ENCODE results near the gene SCN11A. TPM values are rescaled to one million over a fixed set of nuclear protein-coding genes. Genes with fewer than 3 reads are reported as not detected.

The SCN11A gene
- total RNA-seq: not detected in 2 replicates

DNA sequence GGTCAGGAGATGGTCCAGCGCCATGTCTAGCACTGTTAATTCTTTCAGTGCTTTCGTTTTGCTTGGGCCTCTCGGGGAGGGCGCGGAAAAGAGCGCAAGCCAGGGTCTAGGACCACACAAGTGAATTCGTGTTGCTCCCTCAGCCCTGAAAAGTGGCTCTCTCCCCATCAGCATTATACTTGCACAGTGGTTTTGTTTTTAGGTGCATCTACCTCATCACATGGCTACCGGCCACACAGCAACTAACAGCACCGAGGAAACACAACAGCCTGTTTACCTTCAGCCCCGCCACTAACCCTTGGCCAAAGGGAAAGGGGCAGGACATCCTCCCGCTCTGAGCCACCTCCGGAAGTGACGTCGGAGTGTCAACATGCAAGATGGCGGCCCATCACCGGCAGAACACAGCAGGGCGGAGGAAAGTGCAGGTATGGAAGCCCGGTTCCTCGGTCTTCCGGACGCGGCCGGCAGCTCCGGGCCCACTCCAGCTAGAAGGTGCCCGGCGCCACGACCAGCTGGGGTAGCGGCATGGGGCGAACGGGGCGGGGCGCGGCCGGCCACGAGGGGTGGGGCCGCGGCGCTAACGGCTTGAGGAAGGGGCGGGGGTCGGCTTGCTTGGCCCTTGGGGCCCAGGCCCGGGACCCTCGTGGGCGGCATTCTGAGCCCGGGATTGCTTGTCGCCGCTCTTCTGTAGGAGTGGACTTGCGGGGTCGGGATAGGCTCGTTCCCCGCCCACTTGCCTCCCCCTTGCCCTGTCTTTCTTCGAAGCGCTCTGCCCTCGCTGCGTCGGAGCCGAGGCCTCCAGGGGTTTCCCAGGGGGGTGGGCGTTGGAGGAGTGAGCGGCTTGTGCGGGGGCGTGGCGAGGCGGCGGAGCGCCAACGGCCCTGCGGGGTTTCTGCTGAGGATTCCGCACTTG, at the start of gene SCN11A, which contains the start of gene WDR48:
Gene SCN11A, minus strand, starts transcription at position 296 of the 913 bp plus-strand sequence. CDS start 101,582 bp downstream, outside the sequence.
Gene WDR48, plus strand, starts transcription at position 368 of the 913 bp plus-strand sequence. Its CDS starts 10 bp downstream, at position 378.

Other genes with a start within 250 kb of the SCN11A start
- gene SCN10A, start 235.7 kb downstream of the SCN11A start, total RNA-seq: not detected in 2 replicates
- 12.7 and 21.3 TPM in 2 replicates for gene WDR48, start 72 bp upstream of the SCN11A start, total RNA-seq
- gene GORASP1, start 55.7 kb upstream of the SCN11A start, total RNA-seq: 32.6 and 41.8 TPM in 2 replicates
- 2.0 and 6.0 TPM in 2 replicates for gene TTC21A, start 55.7 kb upstream of the SCN11A start, total RNA-seq
- gene CSRNP1, start 101.6 kb upstream of the SCN11A start, total RNA-seq: 7.1 and 7.8 TPM in 2 replicates
- not detected in 2 replicates for gene XIRP1, start 140.7 kb upstream of the SCN11A start, total RNA-seq
- not detected in 2 replicates for gene CX3CR1, start 228.1 kb upstream of the SCN11A start, total RNA-seq

All from myometrial cell (primary cell).